Vagina (tissue), 2 donors: ENCODE measurements around the gene ERF.

ENCODE experiments used
- POLR2A ChIP-seq, 2 donors: fragments of 450-650 bp; IDR thresholded peaks; one replicate each; pipeline ENCODE4 v1.6.1; 2017; ENCODE audit warnings: antibody characterized with exemption in 2 of 2, mild to moderate bottlenecking in 2 of 2, moderate library complexity in 2 of 2
- POLR2AphosphoS5 ChIP-seq, 2 donors: sonication (generic); formaldehyde crosslinking; IDR thresholded peaks; one replicate each; pipeline ENCODE4 v1.9.0; 2017; ENCODE audit warnings: antibody characterized with exemption in 2 of 2, mild to moderate bottlenecking in 2 of 2, low read depth in 1 of 2; ENCODE audit not compliant: insufficient read depth in 1 of 2
- TF ChIP-seq, protein P1 (sequence below), 3 experiments: fragments of 450-650 bp in 2 of 3; fragments of 200-600 bp in 1 of 3; sonication (generic) in 1 of 3; IDR thresholded peaks; one replicate each; pipeline ENCODE4 v1.5.1; 2017 to 2019; ENCODE audit warnings: antibody characterized with exemption in 3 of 3, mild to moderate bottlenecking in 2 of 3, moderate library complexity in 2 of 3

DNA sequence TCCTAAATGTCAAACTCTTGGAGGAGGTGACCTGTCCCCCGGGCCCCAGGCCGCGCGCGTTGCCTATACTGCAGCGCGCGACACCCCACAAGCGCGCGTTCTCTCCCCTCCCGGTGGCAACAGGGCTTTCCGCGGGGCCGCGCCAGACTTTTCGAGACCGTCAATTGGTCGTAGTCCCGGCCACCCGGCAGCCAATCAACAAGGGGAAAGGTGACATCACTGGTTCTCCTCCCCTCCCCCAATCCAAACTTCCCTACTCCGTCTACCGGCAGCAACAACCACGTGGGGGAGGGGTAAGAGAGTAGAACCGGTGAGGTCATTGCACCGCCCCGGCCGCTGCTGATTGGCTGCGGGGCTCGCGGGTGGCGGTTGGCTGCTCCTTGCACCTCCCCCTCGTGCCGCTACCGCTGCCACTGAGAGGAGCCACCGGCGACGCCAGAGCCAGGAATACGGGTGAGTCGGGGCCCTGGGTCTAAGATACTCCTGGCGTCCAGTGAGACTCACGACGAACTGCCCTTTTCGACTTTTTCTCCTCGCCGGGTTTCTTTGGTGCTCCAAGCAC, 13.3 kb upstream of the ERF start:
- TF ChIP-seq, protein P1, sequence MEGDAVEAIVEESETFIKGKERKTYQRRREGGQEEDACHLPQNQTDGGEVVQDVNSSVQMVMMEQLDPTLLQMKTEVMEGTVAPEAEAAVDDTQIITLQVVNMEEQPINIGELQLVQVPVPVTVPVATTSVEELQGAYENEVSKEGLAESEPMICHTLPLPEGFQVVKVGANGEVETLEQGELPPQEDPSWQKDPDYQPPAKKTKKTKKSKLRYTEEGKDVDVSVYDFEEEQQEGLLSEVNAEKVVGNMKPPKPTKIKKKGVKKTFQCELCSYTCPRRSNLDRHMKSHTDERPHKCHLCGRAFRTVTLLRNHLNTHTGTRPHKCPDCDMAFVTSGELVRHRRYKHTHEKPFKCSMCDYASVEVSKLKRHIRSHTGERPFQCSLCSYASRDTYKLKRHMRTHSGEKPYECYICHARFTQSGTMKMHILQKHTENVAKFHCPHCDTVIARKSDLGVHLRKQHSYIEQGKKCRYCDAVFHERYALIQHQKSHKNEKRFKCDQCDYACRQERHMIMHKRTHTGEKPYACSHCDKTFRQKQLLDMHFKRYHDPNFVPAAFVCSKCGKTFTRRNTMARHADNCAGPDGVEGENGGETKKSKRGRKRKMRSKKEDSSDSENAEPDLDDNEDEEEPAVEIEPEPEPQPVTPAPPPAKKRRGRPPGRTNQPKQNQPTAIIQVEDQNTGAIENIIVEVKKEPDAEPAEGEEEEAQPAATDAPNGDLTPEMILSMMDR (IDR thresholded peaks at IDR 0.05): no peak
- peak in 1 of 2 donors; percentile 90 for TF ChIP-seq POLR2A (IDR thresholded peaks at IDR 0.05)
- TF ChIP-seq POLR2AphosphoS5 (IDR thresholded peaks at IDR 0.05; ENCODE audit: insufficient read depth in 1 of 2, low read depth in 1 of 2): peak; percentile 96 to 98
